SU-DHL-6 (cell line): Measurements from ENCODE around the gene HEATR3.

Source experiments
- H2AFZ ChIP-seq: fragments of 200-600 bp; sonication (generic); 2 replicates; pipeline ENCODE4 v1.6.1; 2014; ENCODE audit warnings: low read depth, mild to moderate bottlenecking, moderate library complexity, mixed read lengths, antibody characterized with exemption, low read length; ENCODE audit not compliant: severe bottlenecking
- H3F3A ChIP-seq: fragments of 200-600 bp; shearing (Covaris generic); 2 replicates; pipeline ENCODE4 v1.6.0; 2016; ENCODE audit warnings: antibody characterized with exemption, mild to moderate bottlenecking; ENCODE audit not compliant: insufficient read depth
- H3K27ac ChIP-seq: fragments of 200-600 bp; sonication (generic); 2 replicates; pipeline ENCODE4 v1.5.1; 2016; ENCODE audit warnings: low read depth, mild to moderate bottlenecking, low read length, moderate library complexity, mixed read lengths
- H3K27me3 ChIP-seq: fragments of 200-600 bp; sonication (generic), shearing (Covaris generic); 2 replicates; pipeline ENCODE4 v1.6.0; 2014; ENCODE audit warnings: mild to moderate bottlenecking, low read length
- H3K36me3 ChIP-seq: fragments of 200-600 bp; sonication (generic); 2 replicates; pipeline ENCODE4 v1.6.1; 2014; ENCODE audit warnings: mild to moderate bottlenecking, low read length, mixed read lengths
- H3K4me2 ChIP-seq: fragments of 300-600, 200-600 bp; shearing (Covaris generic), sonication (generic); 2 replicates; pipeline ENCODE4 v1.6.0; 2014; ENCODE audit warnings: low read length, low read depth, mild to moderate bottlenecking; ENCODE audit not compliant: poor library complexity, severe bottlenecking
- H3K4me3 ChIP-seq: fragments of 200-600 bp; sonication (generic); 2 replicates; pipeline ENCODE4 v1.5.1; 2014; ENCODE audit warnings: antibody characterized with exemption, low read length, mild to moderate bottlenecking, mixed read lengths; ENCODE audit not compliant: insufficient read depth, poor library complexity, severe bottlenecking
- H3K79me2 ChIP-seq: fragments of 200-600 bp; sonication (generic); 2 replicates; pipeline ENCODE4 v1.6.1; 2014; ENCODE audit warnings: mild to moderate bottlenecking, low read length, moderate library complexity; ENCODE audit not compliant: insufficient read depth
- H3K9ac ChIP-seq: fragments of 200-600 bp; sonication (generic); 2 replicates; pipeline ENCODE4 v1.7.0; 2014; ENCODE audit warnings: mild to moderate bottlenecking, low read length
- H3K9me2 ChIP-seq: fragments of 200-600 bp; sonication (generic); replicated peaks from 2 replicates; pipeline ENCODE4 v1.6.1; 2014; ENCODE audit warnings: low read length; ENCODE audit not compliant: insufficient read depth
- H3K9me3 ChIP-seq: fragments of 200-600 bp; sonication (generic); 2 replicates; pipeline ENCODE4 v1.6.1; 2014; ENCODE audit warnings: low read length, mixed read lengths; ENCODE audit not compliant: insufficient read depth
- H4K20me1 ChIP-seq: fragments of 200-600 bp; sonication (generic); 2 replicates; pipeline ENCODE4 v1.6.1; 2014; ENCODE audit warnings: low read depth, mild to moderate bottlenecking, antibody characterized with exemption, low read length, moderate library complexity, mixed read lengths
- CTCF ChIP-seq: fragments of 200-600 bp; sonication (generic); IDR thresholded peaks from one replicate; pipeline ENCODE4 v1.5.1; 2017; ENCODE audit warnings: antibody characterized with exemption, mild to moderate bottlenecking, low read length, moderate library complexity; ENCODE audit not compliant: insufficient read depth, poor library complexity, severe bottlenecking
- EZH2phosphoT487 ChIP-seq: fragments of 200-600 bp; sonication (generic), shearing (Covaris generic); conservative IDR thresholded peaks from 2 replicates; pipeline ENCODE4 v1.6.1; 2018; ENCODE audit warnings: mild to moderate bottlenecking, antibody characterized with exemption, low read length, moderate library complexity, mixed read lengths

The HEATR3 gene

GRCh38 chr16:50081428-50082018, 15.8 kb downstream of the HEATR3 start:
- Histone ChIP-seq H3K4me2 (no peak overlapping the region), H3K36me3 (peaks cover 27% of the 10 kb centered on the region)

GRCh38 chr16:50083996-50084395, 18.2 kb downstream of the HEATR3 start:
- Histone ChIP-seq H3K27ac (no peak overlapping the region), H3K36me3 (peaks cover 30% of the 10 kb centered on the region), H3K4me3 (no peak overlapping the region)

More at GRCh38 chr16:50081428-50082018, 15.8 kb downstream of the HEATR3 start:
- Histone ChIP-seq H3K4me3 (no peak overlapping the region), H3K27me3 (no peaks in the 10 kb centered on the region), H3K9me2 (no peaks in the 10 kb centered on the region), H3F3A (no peaks in the 10 kb centered on the region), H4K20me1 (no peaks in the 10 kb centered on the region), H3K79me2 (no peaks in the 10 kb centered on the region), H3K9ac (no peak overlapping the region), H2AFZ (no peak overlapping the region), H3K9me3 (no peaks in the 10 kb centered on the region), H3K27ac (no peak overlapping the region)
- TF ChIP-seq CTCF, result no peak
- no peak for TF ChIP-seq EZH2phosphoT487

GRCh38 chr16:50086176-50086575, 20.4 kb downstream of the HEATR3 start:
- Histone ChIP-seq H3K36me3 (peaks cover 31% of the 10 kb centered on the region; the same call in 1 of the 2 replicates), H3K79me2 (no peaks in the 10 kb centered on the region), H3K9me3 (no peaks in the 10 kb centered on the region)

More at GRCh38 chr16:50083996-50084395, 18.2 kb downstream of the HEATR3 start:
- Histone ChIP-seq H3K9ac (no peak overlapping the region), H3K27me3 (no peaks in the 10 kb centered on the region), H3K9me2 (no peaks in the 10 kb centered on the region), H3K9me3 (no peaks in the 10 kb centered on the region), H3K79me2 (no peaks in the 10 kb centered on the region), H3F3A (no peaks in the 10 kb centered on the region), H3K4me2 (no peak overlapping the region), H2AFZ (no peak overlapping the region), H4K20me1 (no peaks in the 10 kb centered on the region)
- no peak for TF ChIP-seq EZH2phosphoT487
- no peak for TF ChIP-seq CTCF

More at GRCh38 chr16:50086176-50086575, 20.4 kb downstream of the HEATR3 start:
- Histone ChIP-seq H4K20me1 (no peaks in the 10 kb centered on the region), H3K4me2 (no peak overlapping the region), H3K4me3 (no peak overlapping the region), H3K27ac (no peak overlapping the region), H3K9me2 (no peaks in the 10 kb centered on the region), H3F3A (no peaks in the 10 kb centered on the region), H3K27me3 (no peaks in the 10 kb centered on the region), H3K9ac (no peak overlapping the region), H2AFZ (no peak overlapping the region)
- TF ChIP-seq CTCF (no peak), EZH2phosphoT487 (no peak)
